ENCODE data around the gene MMD2.

The MMD2 gene

GRCh38 chr7:4862156-4862555 is 96.8 kb downstream of the MMD2 start:
- Histone ChIP-seq H2AFZ (ENCODE audit: low read length) (no peak overlapping the region), H3K4me3 (ENCODE audit: low read length, poor library complexity, severe bottlenecking) (no peak overlapping the region), H4K20me1 (ENCODE audit: insufficient read depth, low read length, poor library complexity, severe bottlenecking) (no peaks in the 10 kb centered on the region), H3K9me2 (replicated peaks; ENCODE audit: low read depth, low read length) (0 out of 2 replicates have a peak, but pooled peaks cover 5% of the 10 kb centered on the region), H3F3A (ENCODE audit: low read depth) (no peaks in the 10 kb centered on the region), H3K4me1 (ENCODE audit: insufficient read depth, low read length, poor library complexity, severe bottlenecking) (no peaks in the 10 kb centered on the region), H3K9me3 (ENCODE audit: insufficient read depth, low read depth, low read length) (no peaks in the 10 kb centered on the region), H3K4me2 (ENCODE audit: low read depth, low read length, poor library complexity, severe bottlenecking) (no peak overlapping the region), H3K27me3 (ENCODE audit: insufficient read depth, low read length, poor library complexity, severe bottlenecking) (no peaks in the 10 kb centered on the region), H3K36me3 (ENCODE audit: insufficient read depth, low read length) (no peaks in the 10 kb centered on the region), H3K9ac (ENCODE audit: low read depth, low read length, poor library complexity, severe bottlenecking) (no peak overlapping the region), H3K79me2 (ENCODE audit: insufficient read depth, low read length) (no peaks in the 10 kb centered on the region)
- TF ChIP-seq EZH2phosphoT487 (IDR thresholded peaks at IDR 0.05; ENCODE audit: borderline replicate concordance): no peak
- no peak for TF ChIP-seq CTCF (conservative IDR thresholded peaks at IDR 0.05; ENCODE audit: low read length)

GRCh38 chr7:4861673-4862072 is 97.3 kb downstream of the MMD2 start, which contains the start of gene PAPOLB:
PAPOLB (minus strand) TSS chr7:4862030; CDS start chr7:4861810, 220 bp downstream.
- Histone ChIP-seq H3K9ac (ENCODE audit: low read depth, low read length, poor library complexity, severe bottlenecking) (no peak within 1 kb of the TSS), H3K4me3 (ENCODE audit: low read length, poor library complexity, severe bottlenecking) (no peak within 1 kb of the TSS), H3K79me2 (ENCODE audit: insufficient read depth, low read length) (no peaks in the 10 kb centered on the region), H3F3A (ENCODE audit: low read depth) (no peaks in the 10 kb centered on the region), H3K9me3 (ENCODE audit: insufficient read depth, low read depth, low read length) (no peaks in the 10 kb centered on the region), H2AFZ (ENCODE audit: low read length) (no peak within 1 kb of the TSS), H3K36me3 (ENCODE audit: insufficient read depth, low read length) (no peaks in the 10 kb centered on the region), H3K4me2 (ENCODE audit: low read depth, low read length, poor library complexity, severe bottlenecking) (no peak within 1 kb of the TSS), H3K4me1 (ENCODE audit: insufficient read depth, low read length, poor library complexity, severe bottlenecking) (no peaks in the 10 kb centered on the region), H4K20me1 (ENCODE audit: insufficient read depth, low read length, poor library complexity, severe bottlenecking) (no peaks in the 10 kb centered on the region), H3K27me3 (ENCODE audit: insufficient read depth, low read length, poor library complexity, severe bottlenecking) (no peaks in the 10 kb centered on the region), H3K9me2 (replicated peaks; ENCODE audit: low read depth, low read length) (0 out of 2 replicates have a peak, but pooled peaks cover 5% of the 10 kb centered on the region)
- no peak for TF ChIP-seq CTCF (conservative IDR thresholded peaks at IDR 0.05; ENCODE audit: low read length)
- no peak for TF ChIP-seq EZH2phosphoT487 (IDR thresholded peaks at IDR 0.05; ENCODE audit: borderline replicate concordance)

- H3K27me3 ChIP-seq (ENCODE audit: insufficient read depth, low read length, poor library complexity, severe bottlenecking): no peaks in the 10 kb centered on the region
- 0 out of 2 replicates have a peak, but pooled peaks cover 5% of the 10 kb centered on the region for H3K9me2 ChIP-seq (replicated peaks; ENCODE audit: low read depth, low read length)
- H3K9ac ChIP-seq (ENCODE audit: low read depth, low read length, poor library complexity, severe bottlenecking): no peak overlapping the region
- no peaks in the 10 kb centered on the region for H3K9me3 ChIP-seq (ENCODE audit: insufficient read depth, low read depth, low read length)
- no peaks in the 10 kb centered on the region for H3K79me2 ChIP-seq (ENCODE audit: insufficient read depth, low read length)
- TF ChIP-seq CTCF (conservative IDR thresholded peaks at IDR 0.05; ENCODE audit: low read length) (no peak), EZH2phosphoT487 (IDR thresholded peaks at IDR 0.05; ENCODE audit: borderline replicate concordance) (no peak)
- no peaks in the 10 kb centered on the region for H3K36me3 ChIP-seq (ENCODE audit: insufficient read depth, low read length)
- H3K4me1 ChIP-seq (ENCODE audit: insufficient read depth, low read length, poor library complexity, severe bottlenecking): no peaks in the 10 kb centered on the region
- H4K20me1 ChIP-seq (ENCODE audit: insufficient read depth, low read length, poor library complexity, severe bottlenecking): no peaks in the 10 kb centered on the region
- H3K4me3 ChIP-seq (ENCODE audit: low read length, poor library complexity, severe bottlenecking): no peak overlapping the region
- H3K4me2 ChIP-seq (ENCODE audit: low read depth, low read length, poor library complexity, severe bottlenecking): no peak overlapping the region
- H2AFZ ChIP-seq (ENCODE audit: low read length): no peak overlapping the region
- H3F3A ChIP-seq (ENCODE audit: low read depth): no peaks in the 10 kb centered on the region
Measured at GRCh38 chr7:4861227-4861626, 97.8 kb downstream of the MMD2 start.

Measured in Loucy (cell line).